KG1 (cell line): Measurements from ENCODE around the gene CPHXL.
A peak's percentile ranks its signal among the peaks of the same experiment; 100 is the strongest.

Source experiments
- DNase-seq: peaks from one replicate; lab custom pipeline; 2025; lab: John Stamatoyannopoulos, UW

CPHXL gene

DNA sequence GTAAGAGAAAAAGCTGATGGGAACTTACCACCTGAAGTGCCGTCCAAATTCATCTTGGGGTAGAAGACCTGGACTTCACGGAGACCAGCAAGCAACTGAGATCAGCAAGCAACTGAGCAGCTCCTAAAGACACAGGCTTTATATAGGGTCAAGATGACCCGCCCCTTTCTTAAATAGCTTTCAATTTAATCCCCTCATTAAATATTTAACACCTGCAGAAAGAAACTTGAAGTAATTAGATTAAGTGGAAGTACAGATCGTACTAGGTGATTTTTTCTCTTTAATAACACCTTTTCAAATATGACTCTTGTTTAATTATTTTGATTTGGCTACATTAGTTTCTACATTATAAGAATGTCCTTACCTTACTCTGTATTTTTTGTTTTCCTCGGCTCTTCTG, at the start of gene CPHXL:
CPHXL (minus strand) TSS at position 101 of the 400 bp plus-strand sequence; CDS start at position 53, 48 bp downstream.
- DNase-seq, result no peak

DNA sequence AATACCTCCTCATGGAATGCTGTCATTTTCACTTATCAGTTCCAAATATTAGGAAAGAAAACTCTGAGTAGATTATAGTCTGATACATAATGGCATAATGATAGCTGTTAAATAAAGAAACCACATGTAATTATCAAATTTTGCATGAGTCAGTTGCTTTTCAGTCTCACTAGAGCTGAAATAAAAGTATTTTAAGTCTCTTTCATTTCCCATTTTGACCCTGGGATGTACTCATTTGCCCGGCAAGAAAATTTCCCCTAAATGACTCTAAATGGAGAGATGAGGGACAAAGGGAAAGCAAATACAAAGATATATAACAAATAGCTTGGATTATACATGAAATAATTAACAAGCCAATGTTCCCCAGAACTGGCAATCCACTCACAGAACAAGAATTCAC, 47.9 kb upstream of the CPHXL start:
- DNase-seq, result no peak

DNA sequence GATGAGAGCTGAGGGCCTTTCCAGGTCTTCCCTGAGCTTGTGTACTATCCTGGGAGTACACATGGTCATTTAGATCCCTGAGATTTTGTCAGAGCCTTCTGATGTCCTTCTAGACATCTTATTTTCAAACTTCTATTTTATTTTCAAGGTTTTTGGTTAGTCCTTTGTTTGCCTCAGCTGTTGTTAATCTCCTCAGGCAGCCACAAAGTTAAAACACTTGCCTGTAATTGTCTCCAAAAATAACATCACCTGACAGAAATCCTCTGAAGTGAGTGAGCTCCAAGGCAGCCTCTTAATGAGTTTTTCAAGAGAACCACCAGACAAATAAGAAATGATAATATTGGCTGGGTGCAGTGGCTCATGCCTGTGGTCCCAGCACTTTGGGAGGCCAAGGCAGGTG, 43.8 kb upstream of the CPHXL start:
- no peak for DNase-seq

DNA sequence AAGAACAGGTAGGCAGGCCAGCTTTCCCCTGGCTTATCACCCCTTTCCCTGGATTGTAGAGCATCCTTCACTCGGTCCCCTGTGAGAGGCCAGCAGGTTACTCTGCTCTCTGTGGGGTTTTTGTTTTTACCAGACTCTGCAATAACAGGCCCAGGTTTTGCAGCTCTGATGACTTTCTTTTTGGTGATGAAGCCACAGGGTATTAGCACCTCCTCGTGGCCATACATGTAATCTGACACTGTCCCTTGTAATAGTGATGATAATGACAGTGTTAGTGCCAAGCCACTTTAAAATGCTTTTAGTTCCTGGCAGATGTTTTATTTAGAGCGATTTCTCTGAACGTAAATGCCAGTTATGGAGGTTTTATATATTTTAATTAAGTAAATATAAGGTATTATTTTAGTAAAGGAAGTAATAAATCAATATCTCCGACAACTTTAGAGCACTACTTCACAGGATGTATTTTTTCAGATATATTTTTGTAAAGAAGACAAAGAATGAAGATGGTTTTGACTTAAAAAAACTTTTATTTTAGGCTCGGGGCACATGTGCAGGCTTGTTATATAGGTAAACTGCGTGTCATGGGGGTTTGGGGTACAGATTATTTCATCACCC, 38.0 kb upstream of the CPHXL start:
- DNase-seq, result peak; percentile 18

DNA sequence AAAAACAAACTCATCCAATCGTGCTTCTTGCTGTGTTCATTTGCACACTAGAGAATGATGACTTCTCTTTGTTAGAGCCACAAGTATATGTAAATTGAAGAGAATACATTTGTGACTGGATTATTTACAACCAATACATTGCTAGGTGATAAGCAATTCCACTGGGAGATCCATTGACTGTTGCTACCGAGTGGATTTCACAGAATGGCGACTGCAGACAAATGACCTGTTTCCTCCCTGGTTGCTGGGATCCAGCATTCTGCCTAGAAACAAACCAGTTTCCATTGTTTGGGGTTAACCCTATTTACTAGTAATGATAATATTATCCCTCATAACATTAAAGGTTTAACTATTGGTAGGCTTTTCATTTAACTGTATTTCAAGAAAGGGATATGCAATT, 36.9 kb upstream of the CPHXL start:
- DNase-seq, result no peak

DNA sequence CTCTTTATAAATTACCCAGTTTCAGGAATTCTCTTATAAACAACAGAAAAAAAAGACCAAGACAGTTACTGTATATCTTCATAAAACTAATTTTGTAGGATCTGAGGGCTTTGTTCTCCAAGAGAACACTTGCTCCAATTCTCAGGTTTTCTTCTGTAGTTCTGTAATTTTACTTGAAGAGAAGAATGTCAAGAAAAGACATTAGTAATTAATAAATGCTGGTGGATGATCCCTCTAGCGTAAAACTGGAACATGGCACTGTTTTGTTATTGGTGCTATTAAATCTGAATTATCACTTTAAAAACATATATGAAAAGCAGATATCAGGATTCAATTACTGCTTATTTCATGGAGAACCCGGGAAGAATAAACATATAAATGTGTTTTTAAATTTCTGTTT, 36.5 kb upstream of the CPHXL start:
- DNase-seq, result no peak

DNA sequence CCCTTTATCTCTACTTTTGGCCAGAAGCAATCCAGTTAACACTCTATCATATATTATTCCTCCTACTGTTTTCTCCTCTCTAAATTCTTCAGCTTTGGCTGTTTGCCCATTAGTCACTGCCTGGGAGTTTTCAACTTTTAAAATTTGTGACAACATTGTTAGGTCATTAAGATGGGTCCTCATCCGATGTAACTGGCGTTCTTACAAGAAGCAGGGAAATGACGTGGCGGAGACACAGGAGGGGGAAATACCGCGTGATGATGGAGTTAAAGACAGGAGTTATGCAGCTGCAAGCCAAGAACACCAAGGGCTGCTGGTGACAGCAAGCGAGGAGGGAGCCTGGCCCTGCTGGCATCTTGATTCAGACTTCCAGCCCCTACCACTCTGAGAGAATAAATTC, 34.8 kb upstream of the CPHXL start:
- no peak for DNase-seq

DNA sequence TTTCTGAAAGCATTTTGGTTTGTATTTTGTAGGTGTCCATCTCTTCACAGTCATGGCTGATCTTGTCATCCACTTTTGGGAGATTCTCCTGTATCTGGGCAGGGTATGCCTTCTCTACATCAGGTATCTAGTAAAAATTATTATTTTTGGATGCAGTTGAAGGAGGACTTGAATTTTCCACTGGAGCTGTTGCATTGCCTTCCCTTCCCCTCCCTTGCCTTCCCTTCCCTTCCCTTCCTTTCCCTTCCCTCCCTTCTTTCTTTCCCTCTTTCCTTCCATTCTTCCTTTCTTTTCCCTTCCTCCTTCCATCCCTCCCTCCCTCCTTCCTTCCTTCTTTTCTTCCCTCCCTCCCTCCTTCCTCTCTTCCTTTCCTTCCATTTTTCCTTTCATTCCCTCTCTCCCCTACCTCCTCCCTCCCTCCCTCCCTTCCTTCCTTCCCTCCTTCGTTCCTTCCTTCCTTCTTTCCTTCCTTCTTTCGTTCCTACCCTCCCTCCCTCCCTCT, 33.8 kb upstream of the CPHXL start:
- DNase-seq, result no peak

DNA sequence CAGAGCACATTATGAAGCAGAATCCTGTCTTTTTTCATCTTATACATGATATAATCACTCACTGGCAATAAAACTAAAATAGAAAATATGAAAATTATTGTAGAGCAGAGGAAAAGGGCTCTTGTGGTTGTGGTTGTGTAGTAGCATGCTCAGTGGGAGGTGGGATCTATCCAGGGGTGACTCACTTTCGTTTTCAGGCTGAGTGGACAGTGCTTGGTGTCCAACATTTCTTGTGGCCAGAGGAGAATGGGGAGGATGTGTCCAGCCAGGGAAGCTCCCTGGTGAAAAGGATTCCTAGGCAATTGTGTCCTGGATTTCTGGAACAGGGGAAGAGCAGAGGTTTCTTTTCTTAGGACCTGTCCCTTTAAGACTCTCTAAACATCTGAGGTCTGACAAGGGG, 31.9 kb upstream of the CPHXL start:
- no peak for DNase-seq

DNA sequence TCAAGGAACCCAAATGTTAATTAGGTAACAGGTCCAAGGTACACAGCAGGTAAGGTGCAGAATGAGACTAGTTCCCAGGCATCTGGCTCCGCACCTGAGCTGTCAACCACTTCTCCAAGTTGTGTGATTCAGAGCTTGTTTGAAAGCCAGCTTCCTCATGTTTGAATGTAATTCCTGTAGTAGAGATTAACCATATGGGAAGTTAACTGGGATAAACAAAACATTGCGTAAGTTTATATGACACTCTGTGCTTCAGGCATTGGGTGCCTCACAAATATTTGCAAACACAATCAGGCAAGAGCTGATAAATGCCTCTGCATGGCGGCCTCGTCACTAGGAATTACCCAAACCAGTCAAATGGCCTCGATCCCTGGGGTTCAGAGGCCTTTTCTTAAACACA, 27.9 kb upstream of the CPHXL start:
- DNase-seq, result no peak

DNA sequence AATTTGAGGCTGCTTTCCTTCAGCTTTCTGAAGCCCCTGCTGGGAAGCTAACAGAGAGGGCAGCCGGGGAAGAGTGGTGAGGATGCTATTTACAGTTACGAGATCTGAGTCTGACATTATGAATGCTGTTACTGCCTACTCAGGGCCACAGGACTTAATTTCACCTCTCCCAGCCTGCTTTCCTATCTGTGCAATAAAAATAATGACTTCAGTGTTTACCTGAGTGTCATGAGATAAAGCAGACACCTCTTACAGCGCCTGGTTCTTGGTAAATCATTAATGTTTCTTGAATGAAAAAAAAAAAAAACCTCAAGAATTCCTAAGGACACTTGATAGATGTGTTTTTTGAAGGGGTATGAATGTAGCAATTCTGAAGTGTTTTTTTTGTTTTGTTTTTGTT, 24.2 kb upstream of the CPHXL start:
- DNase-seq, result no peak

DNA sequence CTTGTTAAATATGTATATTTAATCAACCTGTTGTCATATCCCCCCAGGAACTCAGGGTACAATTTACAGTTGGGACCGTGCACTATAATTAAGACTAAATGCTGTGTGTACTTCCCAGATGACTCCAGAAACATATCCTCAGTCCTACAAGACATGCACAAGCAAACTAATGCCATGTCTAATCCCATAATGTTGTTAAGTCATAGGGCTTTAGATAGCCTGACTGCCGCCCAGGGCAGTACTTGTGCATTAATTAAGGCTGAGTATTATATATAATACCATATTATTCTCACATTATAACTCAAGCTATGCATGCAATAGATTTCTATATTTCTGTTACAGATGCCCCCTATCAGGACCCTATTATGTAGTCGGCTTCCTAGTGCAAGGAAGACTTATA, 20.1 kb upstream of the CPHXL start:
- DNase-seq, result no peak

DNA sequence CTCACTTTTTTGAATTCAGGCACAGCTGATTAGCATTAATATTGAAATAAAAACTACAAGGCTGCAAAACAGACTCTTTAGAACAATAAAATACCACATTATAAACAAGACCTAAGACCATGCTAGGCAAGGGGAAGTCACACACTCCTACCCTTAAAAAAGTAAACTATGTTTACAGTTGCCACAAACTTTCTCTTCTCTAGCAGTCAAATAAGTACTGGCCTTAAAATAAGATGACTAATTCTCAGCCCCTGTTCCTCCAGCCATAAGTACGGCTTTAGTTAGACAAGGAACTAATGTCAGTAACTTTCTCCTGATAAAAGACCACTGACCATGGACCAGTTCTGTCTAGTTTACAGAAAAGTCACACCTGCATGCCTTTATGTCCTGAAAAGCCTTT, 19.5 kb upstream of the CPHXL start:
- DNase-seq, result no peak

DNA sequence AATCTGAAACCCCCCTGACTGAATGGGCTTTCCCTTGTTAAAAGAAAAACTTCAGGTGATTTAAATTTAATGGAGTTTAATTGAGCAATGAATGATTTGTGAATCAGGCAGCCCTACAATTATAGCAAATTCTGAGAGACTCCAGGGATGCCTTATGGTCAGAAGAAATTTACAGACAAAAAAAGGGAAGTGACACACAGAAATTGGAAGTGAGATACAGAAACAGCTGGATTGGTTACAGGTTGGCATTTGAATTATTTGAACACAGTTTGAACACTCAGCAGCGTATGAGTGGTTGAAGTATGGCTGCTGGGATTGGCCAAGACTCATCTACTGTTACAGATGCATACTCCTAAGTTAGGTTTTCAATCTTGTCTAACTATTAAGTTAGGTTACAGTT, 19.0 kb upstream of the CPHXL start:
- DNase-seq, result no peak

DNA sequence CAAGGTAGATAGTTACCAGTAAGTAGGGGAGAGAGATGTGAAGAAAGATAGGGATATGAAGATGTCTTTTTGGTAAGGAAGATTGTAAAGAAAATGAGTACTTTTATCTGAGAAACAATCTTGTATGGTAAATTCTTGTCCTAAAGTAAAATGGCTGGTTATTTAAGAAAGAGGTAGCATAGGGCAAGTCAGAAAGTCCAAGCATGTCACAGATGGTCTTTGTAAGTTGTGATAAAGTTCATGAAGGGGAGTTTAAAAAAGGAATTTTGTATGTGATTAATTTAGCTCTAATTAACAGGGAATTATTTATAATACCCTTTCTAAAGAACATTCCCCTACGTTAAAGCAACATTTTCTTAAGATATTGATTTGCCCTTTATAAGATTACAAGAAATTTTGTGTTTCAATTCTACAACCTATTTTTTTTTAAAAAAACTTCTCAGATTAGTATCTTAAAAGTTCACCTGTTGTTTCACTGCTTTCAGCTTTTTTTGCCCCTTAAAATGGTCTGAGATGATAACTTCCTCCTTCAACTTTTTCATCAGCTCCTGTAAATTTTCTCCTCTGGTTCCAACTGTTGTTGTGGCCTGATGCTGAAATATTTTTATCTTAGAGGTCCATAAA, 16.2 kb upstream of the CPHXL start:
- no peak for DNase-seq

DNA sequence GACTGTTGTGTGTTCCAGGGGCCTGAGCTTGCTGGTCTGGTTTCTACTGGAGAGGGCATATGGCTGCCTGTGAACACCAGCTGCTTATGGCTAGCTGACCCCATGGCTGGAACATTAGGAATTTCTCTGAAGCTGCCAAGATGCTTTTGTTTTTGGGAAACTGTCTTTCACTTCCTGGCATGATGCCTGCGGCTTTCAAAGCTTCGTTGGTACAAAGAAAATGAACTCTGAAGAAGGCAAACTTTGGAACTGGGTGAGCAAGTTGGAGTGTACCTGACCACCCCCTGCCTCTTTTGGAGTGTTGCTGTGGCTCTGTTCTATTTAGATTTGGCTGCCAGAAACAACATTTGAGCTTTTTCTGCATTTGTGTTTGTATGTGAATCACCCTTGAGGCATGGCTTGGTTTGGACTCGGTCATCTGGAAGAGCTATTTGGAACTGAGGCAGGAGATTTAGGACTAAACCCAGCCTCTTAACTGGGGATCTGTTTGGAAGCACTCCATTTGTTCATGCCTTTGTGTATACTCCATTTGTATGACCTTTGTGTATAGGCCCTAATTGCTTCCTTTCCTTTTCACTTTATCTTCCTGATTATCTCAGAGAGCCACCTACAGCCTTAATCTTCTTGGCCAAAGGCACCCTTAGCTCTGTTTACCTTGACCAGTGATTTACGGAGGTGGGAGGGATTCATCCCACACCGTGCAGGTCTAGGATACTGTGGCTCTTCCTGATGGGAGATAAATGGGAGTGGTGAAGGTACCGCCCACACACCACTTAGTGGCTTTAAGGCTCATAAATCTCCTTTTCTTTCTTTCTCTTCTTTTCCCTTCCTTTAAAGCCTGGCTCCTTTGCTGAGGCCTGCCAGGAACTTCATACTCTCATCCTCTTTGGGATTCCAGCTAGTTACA, 7.3 kb upstream of the CPHXL start:
- no peak for DNase-seq

DNA sequence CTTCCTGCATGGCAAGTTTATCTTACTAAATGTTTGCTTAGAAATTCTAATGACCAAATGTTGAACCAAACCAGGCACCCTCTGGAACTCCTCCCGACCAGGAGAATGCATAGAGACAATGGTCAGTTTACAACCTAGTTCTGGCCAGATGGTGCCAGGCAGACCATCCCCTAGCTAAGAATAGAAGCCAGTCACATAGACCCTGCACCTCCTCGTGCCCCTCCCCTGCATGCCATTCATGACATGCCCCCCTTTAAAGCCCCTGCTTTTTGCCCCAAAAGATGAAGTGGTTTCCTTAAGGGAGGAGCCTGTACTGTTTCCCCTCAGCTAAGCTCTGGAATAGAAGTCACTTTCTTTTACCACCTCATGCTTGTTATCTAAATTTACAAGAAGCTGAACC, 6.6 kb upstream of the CPHXL start:
- DNase-seq, result no peak

DNA sequence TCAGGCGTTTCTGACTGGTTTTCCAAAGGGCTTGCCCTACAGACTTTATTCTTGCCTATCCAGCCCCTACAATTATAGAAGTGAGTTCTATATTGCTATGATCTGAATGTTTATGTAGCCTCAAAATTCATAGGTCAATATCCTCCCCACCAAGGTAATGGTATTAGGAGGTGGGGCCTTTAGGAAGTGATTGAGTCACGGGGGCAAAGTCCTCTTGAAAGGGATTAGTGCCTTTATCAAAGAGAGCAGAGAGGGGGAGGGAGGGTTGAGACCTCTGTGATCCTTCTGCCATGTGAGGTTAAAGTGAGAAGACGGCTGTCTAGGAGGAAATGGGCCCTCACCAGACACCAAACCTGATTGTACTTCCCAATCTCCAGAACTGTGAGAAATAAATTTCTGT, 931 bp upstream of the CPHXL start:
- DNase-seq, result no peak

DNA sequence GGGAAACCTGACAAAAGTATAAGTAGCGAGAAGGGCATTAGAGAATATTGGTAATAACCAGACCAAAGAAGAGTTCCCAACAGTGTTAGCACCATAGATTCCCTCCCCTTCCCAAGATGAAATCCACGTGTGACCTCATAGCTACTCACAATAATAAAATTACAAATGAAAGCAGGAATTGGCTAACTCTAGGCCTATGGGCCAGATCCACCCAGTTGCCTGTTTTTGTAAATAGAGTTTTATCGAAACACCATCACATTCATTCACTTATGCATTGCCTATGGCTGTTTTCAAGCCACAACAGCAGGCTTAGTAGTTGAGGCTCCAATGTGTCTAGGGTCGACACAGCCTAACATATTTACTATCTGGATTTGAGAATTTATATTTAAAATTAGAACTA, 7.8 kb downstream of the CPHXL start:
- DNase-seq, result no peak

DNA sequence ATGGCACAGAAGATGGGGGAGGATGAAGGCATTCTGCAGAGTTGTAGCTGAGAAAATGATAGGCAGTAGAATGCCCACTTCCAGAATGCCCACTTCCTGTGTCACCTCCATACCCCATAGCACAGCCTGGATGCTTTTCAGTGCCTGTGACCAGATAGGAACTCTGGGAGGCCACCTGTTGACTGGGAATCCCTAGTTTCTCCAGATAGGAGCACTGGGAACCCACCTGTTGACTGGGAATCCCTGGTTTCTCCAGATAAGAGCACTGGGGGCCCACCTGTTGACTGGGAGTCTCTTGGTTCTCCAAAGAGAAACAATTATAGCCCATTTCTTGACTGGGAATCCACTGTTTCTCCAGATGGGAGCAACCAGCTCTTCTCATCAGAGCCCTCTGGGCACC, 11.6 kb downstream of the CPHXL start:
- DNase-seq, result no peak

DNA sequence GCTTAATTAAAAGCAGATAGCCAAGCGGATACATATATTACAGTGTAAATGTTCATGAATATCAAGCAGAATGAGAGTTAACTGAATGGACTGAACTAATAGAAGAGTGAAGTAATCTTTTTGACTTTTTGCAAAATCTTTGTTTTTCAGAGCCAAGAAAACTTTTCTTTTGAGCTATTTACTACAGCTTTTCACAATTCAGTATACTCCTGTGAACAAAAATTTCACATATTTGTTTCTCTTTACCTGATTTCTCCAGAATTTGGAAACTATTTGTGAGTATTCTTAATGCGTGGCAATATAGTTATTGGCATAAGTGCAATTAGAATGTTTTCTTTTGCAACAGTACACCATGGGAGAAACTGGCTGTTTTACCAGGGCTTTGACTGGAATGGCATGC, 15.9 kb downstream of the CPHXL start:
- no peak for DNase-seq

DNA sequence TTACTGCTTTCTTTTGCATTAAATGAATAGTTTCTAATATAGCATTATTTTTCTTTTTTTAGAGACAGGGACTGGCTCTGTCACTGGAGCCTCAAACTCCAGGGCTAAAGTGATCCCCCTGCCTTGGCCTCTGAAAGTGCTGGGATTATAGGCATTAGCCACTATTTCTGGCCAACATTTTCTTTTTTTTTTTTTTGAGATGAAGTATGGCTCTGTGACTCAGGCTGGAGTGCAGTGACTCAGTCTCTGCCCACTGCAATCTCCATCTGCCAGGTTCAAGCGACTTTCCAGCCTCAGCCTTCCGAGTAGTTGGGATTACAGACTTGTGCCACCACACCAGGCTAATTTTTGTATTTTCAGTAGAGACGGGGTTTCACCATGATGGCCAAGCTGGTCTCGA, 23.0 kb downstream of the CPHXL start:
- DNase-seq, result no peak

DNA sequence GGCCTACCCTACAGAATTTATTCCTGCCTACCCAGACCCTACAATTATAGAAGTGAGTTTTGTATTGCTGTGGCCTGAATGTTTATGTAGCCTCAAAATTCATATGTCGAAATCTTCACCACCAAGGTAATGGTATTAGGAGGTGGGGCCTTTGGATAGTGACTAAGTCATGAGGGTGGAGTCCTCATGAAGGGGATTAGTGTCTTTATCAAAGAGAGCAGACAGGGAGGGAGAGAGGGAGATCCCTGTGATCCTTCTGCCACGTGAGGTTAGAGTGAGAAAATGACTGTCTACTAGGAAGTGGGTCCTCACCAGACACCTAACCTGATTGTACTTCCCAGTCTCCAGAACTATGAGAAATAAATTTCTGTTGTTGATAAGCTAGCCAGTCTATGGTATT, 24.0 kb downstream of the CPHXL start:
- no peak for DNase-seq
